GM12891 (cell line): ENCODE data around the gene SMG6.
A peak's percentile ranks its signal among the peaks of the same experiment; 100 is the strongest.
"Not testable (repeated sequence)": the region's sequence is repeated elsewhere in the genome, so short reads cannot be mapped to it uniquely, and the experiment has no call there.

Source experiments
- DNase-seq: peaks from one replicate; pipeline ENCODE4 v3.0.0; 2011; ENCODE audit warnings: low spot score; ENCODE audit not compliant: insufficient read length
- FAIRE-seq: peaks from 2 replicates; lab custom pipeline; 2011; peaks lifted over from hg19 to GRCh38; lab: Jason Lieb, UNC
- PAX5 ChIP-seq: IDR thresholded peaks from 2 replicates; pipeline ENCODE4 v1.6.1; 2011; ENCODE audit warnings: low read length, moderate library complexity, mild to moderate bottlenecking; ENCODE audit not compliant: insufficient read depth, severe bottlenecking
- POLR2A ChIP-seq: IDR thresholded peaks from 2 replicates; pipeline ENCODE4 v1.6.1; 2011; ENCODE audit warnings: low read depth, low read length, control low read depth
- POLR2AphosphoS5 ChIP-seq: IDR thresholded peaks from 2 replicates; pipeline ENCODE4 v1.6.1; 2011; ENCODE audit warnings: low read depth, low read length, control low read depth
- POU2F2 ChIP-seq: IDR thresholded peaks from 2 replicates; pipeline ENCODE4 v1.6.1; 2011; ENCODE audit warnings: low read depth, mild to moderate bottlenecking, control low read depth, low read length, moderate library complexity
- SPI1 ChIP-seq: IDR thresholded peaks from 2 replicates; pipeline ENCODE4 v1.6.1; 2011; ENCODE audit warnings: low read depth, low read length, control low read depth
- TAF1 ChIP-seq: IDR thresholded peaks from 2 replicates; pipeline ENCODE4 v1.6.1; 2011; ENCODE audit warnings: low read depth, low read length, control low read depth

The SMG6 gene

GRCh38 chr17:2022647-2023240 lies 280.8 kb downstream of the SMG6 start:
- no peak for TF ChIP-seq POU2F2
- TF ChIP-seq TAF1: no peak
- no peak for DNase-seq
- no peak for FAIRE-seq

DNA sequence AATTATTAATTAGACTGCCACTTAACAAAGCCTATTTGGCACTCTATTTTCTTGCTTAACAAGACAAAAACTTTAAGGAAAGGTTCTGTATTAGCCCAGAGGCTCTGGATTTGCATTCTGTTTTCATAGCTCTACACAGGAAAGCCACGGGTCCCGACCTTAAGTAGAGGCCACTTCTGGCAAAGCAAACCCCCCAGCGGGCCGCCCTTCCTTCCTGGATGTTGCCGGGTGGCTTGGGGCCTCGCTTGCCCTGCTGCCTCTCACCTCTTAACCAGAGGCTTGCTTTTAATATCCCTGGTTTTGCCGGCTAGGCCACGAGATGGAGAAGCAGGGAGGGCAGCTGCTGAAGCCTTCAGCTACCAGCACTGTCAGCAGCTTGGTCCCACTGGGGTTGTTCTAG lies 282.9 kb downstream of the SMG6 start:
- TF ChIP-seq POU2F2 (no peak), TAF1 (no peak), SPI1 (no peak), POLR2AphosphoS5 (no peak), PAX5 (no peak), POLR2A (no peak)
- FAIRE-seq: no peak
- DNase-seq: no peak

- TF ChIP-seq SPI1: no peak
- no peak for TF ChIP-seq PAX5
- no peak for TF ChIP-seq POLR2AphosphoS5
- no peak for DNase-seq
- no peak for FAIRE-seq
These were observed 283.9 kb downstream of the SMG6 start for GRCh38 chr17:2019723-2020122.

- DNase-seq: no peak
- TF ChIP-seq PAX5 (no peak), TAF1 (no peak), POLR2AphosphoS5 (no peak), POLR2A (no peak), SPI1 (no peak), POU2F2 (no peak)
- FAIRE-seq: no peak
These were observed 284.7 kb downstream of the SMG6 start for GRCh38 chr17:2018716-2019510.

- TF ChIP-seq PAX5 (peak; percentile 81), SPI1 (no peak)
- FAIRE-seq (no peak), DNase-seq (no peak)
These were observed 286.2 kb downstream of the SMG6 start for GRCh38 chr17:2017274-2017941.

- no peak for TF ChIP-seq POLR2A
- TF ChIP-seq SPI1: no peak
- TF ChIP-seq POLR2AphosphoS5: no peak
- no peak for TF ChIP-seq TAF1
- TF ChIP-seq PAX5: no peak
- no peak for TF ChIP-seq POU2F2
- no peak for DNase-seq
- FAIRE-seq: no peak
These were observed 287.1 kb downstream of the SMG6 start for GRCh38 chr17:2016494-2016893.

DNA sequence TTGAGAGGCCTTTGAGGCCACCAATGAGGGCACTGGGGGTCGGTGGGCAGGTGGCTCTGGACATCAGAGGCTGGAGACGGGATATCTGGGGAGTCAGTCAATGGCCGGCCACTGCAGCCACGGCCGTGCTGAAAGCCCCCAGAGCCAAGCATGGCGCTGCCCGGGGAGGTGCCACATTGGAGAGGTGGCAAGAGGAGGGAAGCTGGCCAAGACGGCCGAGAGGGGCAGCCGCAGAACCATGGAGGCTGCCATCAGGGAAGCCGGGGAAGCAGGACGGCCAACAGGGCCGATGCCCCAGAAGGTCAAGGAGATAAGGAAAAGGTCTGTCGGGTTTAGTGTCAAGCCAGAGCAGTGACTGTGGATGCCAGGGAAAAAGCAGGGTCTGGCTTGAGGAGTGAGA lies 288.3 kb downstream of the SMG6 start:
- DNase-seq: no peak
- no peak for FAIRE-seq
- TF ChIP-seq TAF1 (no peak), PAX5 (no peak), POLR2A (no peak), SPI1 (no peak), POU2F2 (no peak), POLR2AphosphoS5 (no peak)

- no peak for FAIRE-seq
These were observed 289.6 kb downstream of the SMG6 start for GRCh38 chr17:2013994-2014317.

DNA sequence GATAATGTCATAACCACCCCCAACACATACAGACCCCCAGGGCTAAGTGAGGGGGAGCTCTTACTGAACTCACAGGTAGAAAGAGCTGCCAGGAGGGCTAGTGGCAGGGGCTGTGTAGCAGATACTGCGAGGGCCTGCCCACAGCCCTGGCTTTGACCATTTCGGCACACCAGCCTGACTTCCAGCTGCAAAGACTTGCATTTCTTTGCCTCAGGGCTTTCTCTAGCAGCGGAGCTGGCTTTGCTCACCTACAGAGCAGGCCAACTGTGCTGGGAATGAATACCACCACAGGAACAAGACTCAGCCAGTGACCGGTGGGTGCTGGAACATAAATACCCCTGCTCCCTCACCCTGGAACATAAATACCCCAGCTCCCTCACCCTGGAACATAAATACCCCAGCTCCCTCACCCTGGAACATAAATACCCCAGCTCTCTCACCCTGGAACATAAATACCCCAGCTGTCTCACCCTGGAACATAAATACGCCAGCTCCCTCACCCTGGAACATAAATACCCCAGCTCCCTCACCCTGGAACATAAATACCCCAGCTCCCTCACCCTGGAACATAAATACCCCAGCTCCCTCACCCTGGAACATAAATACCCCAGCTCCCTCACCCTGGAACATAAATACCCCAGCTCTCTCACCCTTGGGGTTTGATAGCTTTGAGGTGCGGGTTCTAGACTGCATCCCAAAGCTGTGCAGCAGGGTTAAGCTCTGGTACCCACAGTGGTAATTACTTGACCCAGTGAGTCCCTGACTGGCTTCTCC lies 290.2 kb downstream of the SMG6 start:
- not testable (repeated sequence) for FAIRE-seq, DNase-seq

More at GRCh38 chr17:2013994-2014317, 289.6 kb downstream of the SMG6 start:
- TF ChIP-seq PAX5 (no peak), TAF1 (no peak), POU2F2 (no peak), SPI1 (no peak), POLR2A (no peak), POLR2AphosphoS5 (no peak)
- no peak for DNase-seq

- TF ChIP-seq TAF1 (no peak), POLR2AphosphoS5 (no peak), PAX5 (no peak), SPI1 (no peak), POU2F2 (no peak), POLR2A (no peak)
- no peak for DNase-seq
- no peak for FAIRE-seq
These were observed 291.1 kb downstream of the SMG6 start for GRCh38 chr17:2012499-2012898.
